ENCODE measurements around the gene SRGN. TPM values are rescaled to one million over a fixed set of nuclear protein-coding genes. Genes with fewer than 3 reads are reported as not detected.
"Not testable (repeated sequence)": the region's sequence is repeated elsewhere in the genome, so short reads cannot be mapped to it uniquely, and the experiment has no call there.

The SRGN gene
- total RNA-seq, 1 experiment from 2014 or later = 8.5 TPM

GRCh38 chr10:69139961-69140360 is 52.1 kb downstream of the SRGN start:
- no peaks in the 10 kb centered on the region for H3K9me3 ChIP-seq (ENCODE audit: control insufficient read depth, insufficient read depth, low read depth, low read length)
- TF ChIP-seq SIN3A (IDR thresholded peaks at IDR 0.05; ENCODE audit: borderline replicate concordance, insufficient read depth, low read depth, low read length) (no peak), POLR2AphosphoS5 (IDR thresholded peaks at IDR 0.05; ENCODE audit: low read depth, low read length) (no peak), TCF7L2 (IDR thresholded peaks at IDR 0.05; ENCODE audit: low read depth, low read length) (no peak), REST (IDR thresholded peaks at IDR 0.05; ENCODE audit: insufficient read depth in 1 of 2, low read depth in 2 of 2, low read length in 1 of 2) (no peak)
- TF ChIP-seq, protein P1, sequence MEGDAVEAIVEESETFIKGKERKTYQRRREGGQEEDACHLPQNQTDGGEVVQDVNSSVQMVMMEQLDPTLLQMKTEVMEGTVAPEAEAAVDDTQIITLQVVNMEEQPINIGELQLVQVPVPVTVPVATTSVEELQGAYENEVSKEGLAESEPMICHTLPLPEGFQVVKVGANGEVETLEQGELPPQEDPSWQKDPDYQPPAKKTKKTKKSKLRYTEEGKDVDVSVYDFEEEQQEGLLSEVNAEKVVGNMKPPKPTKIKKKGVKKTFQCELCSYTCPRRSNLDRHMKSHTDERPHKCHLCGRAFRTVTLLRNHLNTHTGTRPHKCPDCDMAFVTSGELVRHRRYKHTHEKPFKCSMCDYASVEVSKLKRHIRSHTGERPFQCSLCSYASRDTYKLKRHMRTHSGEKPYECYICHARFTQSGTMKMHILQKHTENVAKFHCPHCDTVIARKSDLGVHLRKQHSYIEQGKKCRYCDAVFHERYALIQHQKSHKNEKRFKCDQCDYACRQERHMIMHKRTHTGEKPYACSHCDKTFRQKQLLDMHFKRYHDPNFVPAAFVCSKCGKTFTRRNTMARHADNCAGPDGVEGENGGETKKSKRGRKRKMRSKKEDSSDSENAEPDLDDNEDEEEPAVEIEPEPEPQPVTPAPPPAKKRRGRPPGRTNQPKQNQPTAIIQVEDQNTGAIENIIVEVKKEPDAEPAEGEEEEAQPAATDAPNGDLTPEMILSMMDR (IDR thresholded peaks at IDR 0.05) = no peak
- H3K36me3 ChIP-seq (ENCODE audit: control insufficient read depth, insufficient read depth, low read length) = peaks cover 6% of the 10 kb centered on the region
- ChIA-PET CTCF (no interaction called here), POLR2A (interaction anchor here (0.6 to 1.0 kb wide), 4 partner anchors 9 to 155 kb away, joined by 3 to 12 read pairs (median 4); no protein-coding TSS in a partner anchor)
- H3K27ac ChIP-seq (ENCODE audit: low read length) = no peak overlapping the region
- DNase-seq (ENCODE audit: low read depth, low spot score) (no peak), ATAC-seq (no peak)
- BruUV-seq (replicated peaks) = no TSS peak
- intact Hi-C loops (cut with micrococcal nuclease; ENCODE audit: unreplicated experiment) (no loop called here), in situ Hi-C loops (cut with HindIII; ENCODE audit: low pct_unique_long_range_greater_than_20kb, low sequenced_read_pairs) (no loop called here)
- no peaks in the 10 kb centered on the region for H3K4me1 ChIP-seq (ENCODE audit: control insufficient read depth, insufficient read depth, low read length)
- no peak overlapping the region for H3K4me3 ChIP-seq (ENCODE audit: low read depth in 2 of 2, low read length in 2 of 2)
- no peaks in the 10 kb centered on the region for H3K27me3 ChIP-seq (ENCODE audit: control insufficient read depth, insufficient read depth, low read length)

DNA sequence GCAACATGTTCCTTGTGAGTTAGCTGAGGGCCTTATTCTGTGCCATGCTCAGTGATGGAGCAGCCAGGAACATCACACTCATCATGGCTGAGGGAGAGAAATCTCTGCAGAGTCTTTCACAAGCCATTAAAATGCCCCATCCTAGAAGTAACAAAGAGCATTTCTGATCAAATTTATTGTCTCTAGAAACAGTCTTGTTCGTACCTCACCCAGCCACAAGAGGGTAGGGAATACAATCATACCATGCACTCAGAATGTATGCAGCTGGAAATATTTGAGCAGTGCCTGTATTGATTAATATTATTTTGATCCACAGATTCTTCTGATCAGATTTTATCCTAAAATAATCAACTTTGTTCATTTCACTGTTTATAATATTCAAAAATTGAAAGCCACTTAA is 53.4 kb downstream of the SRGN start:
- TF ChIP-seq, protein P1 (IDR thresholded peaks at IDR 0.05) = no peak; the same call in 1 of the 2 replicates
- TF ChIP-seq TCF7L2 (IDR thresholded peaks at IDR 0.05; ENCODE audit: low read depth, low read length) (no peak), POLR2AphosphoS5 (IDR thresholded peaks at IDR 0.05; ENCODE audit: low read depth, low read length) (no peak), REST (IDR thresholded peaks at IDR 0.05; ENCODE audit: insufficient read depth in 1 of 2, low read depth in 2 of 2, low read length in 1 of 2) (no peak), SIN3A (IDR thresholded peaks at IDR 0.05; ENCODE audit: borderline replicate concordance, insufficient read depth, low read depth, low read length) (no peak)
- ChIA-PET POLR2A (interaction anchor here (0.6 kb wide), 1 partner anchor 57 kb away, joined by 3 read pairs; no protein-coding TSS in a partner anchor), CTCF (no interaction called here)
- no peak for ATAC-seq
- Histone ChIP-seq H3K27ac (ENCODE audit: low read length) (no peak overlapping the region), H3K4me1 (ENCODE audit: control insufficient read depth, insufficient read depth, low read length) (no peaks in the 10 kb centered on the region), H3K9me3 (ENCODE audit: control insufficient read depth, insufficient read depth, low read depth, low read length) (no peaks in the 10 kb centered on the region), H3K4me3 (ENCODE audit: low read depth in 2 of 2, low read length in 2 of 2) (no peak overlapping the region), H3K36me3 (ENCODE audit: control insufficient read depth, insufficient read depth, low read length) (no peaks in the 10 kb centered on the region; the same call in 1 of the 2 replicates), H3K27me3 (ENCODE audit: control insufficient read depth, insufficient read depth, low read length) (no peaks in the 10 kb centered on the region)
- intact Hi-C loops (cut with micrococcal nuclease; ENCODE audit: unreplicated experiment) (no loop called here), in situ Hi-C loops (cut with HindIII; ENCODE audit: low pct_unique_long_range_greater_than_20kb, low sequenced_read_pairs) (no loop called here)
- TSS peak; percentile 9 for BruUV-seq (replicated peaks)
- no peak for DNase-seq (ENCODE audit: low read depth, low spot score)

DNA sequence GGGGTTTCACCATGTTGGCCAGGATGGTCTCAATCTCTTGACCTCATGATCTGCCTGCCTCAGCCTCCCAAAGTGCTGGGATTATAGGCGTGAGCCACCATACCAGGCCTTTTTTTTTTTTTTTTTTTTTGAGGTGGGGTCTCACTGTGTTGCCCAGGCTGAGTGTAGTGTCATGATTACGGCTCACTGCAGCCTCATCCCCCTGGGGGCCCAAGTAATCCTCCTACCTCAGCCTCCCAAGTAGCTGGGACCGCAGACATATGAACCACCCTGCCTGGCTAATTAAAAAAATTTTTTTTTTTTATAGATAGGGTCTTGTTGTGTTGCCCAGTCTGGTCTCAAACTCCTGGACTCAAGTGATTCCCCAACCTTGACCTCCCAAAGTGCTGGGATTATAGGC is 54.2 kb downstream of the SRGN start:
- CTCF ChIA-PET; DNase-seq (ENCODE audit: low read depth, low spot score); H3K36me3 ChIP-seq (ENCODE audit: control insufficient read depth, insufficient read depth, low read length); BruUV-seq (replicated peaks); intact Hi-C loops (cut with micrococcal nuclease; ENCODE audit: unreplicated experiment); POLR2A ChIA-PET; H3K27ac ChIP-seq (ENCODE audit: low read length); in situ Hi-C loops (cut with HindIII; ENCODE audit: low pct_unique_long_range_greater_than_20kb, low sequenced_read_pairs); H3K27me3 ChIP-seq (ENCODE audit: control insufficient read depth, insufficient read depth, low read length); H3K9me3 ChIP-seq (ENCODE audit: control insufficient read depth, insufficient read depth, low read depth, low read length); H3K4me3 ChIP-seq (ENCODE audit: low read depth in 2 of 2, low read length in 2 of 2); H3K4me1 ChIP-seq (ENCODE audit: control insufficient read depth, insufficient read depth, low read length); ATAC-seq: not testable (repeated sequence)
